Measurements from ENCODE around the gene VWA3A.

VWA3A gene

GRCh38 chr16:22091721-22092120 lies 620 bp upstream of the VWA3A start:
- peak overlapping the region; percentile 75 for H3K27ac ChIP-seq
- no peak for TF ChIP-seq CTCF (IDR thresholded peaks at IDR 0.05)

GRCh38 chr16:22093331-22093730 lies 990 bp downstream of the VWA3A start:
- TF ChIP-seq ZFX (IDR thresholded peaks at IDR 0.05; ENCODE audit: borderline replicate concordance), result no peak
- no peak for TF ChIP-seq CTCF (IDR thresholded peaks at IDR 0.05)
- H3K27ac ChIP-seq, result no peak overlapping the region; the same call in 1 of the 2 replicates

- TF ChIP-seq CTCF (IDR thresholded peaks at IDR 0.05), result no peak
- TF ChIP-seq ZFX (IDR thresholded peaks at IDR 0.05; ENCODE audit: borderline replicate concordance), result no peak
- H3K27ac ChIP-seq, result no peak overlapping the region
Measured at GRCh38 chr16:22093996-22094395, 1.7 kb downstream of the VWA3A start.

- TF ChIP-seq CTCF (IDR thresholded peaks at IDR 0.05), result peak; percentile 81
- TF ChIP-seq ZFX (IDR thresholded peaks at IDR 0.05; ENCODE audit: borderline replicate concordance), result no peak
- H3K27ac ChIP-seq, result no peak overlapping the region
Measured at GRCh38 chr16:22098405-22099255, 6.3 kb downstream of the VWA3A start.

GRCh38 chr16:22099256-22099975 lies 7.1 kb downstream of the VWA3A start:
- TF ChIP-seq CTCF (IDR thresholded peaks at IDR 0.05), result peak; percentile 49
- TF ChIP-seq ZFX (IDR thresholded peaks at IDR 0.05; ENCODE audit: borderline replicate concordance), result no peak
- H3K27ac ChIP-seq, result no peak overlapping the region

GRCh38 chr16:22103441-22103840 lies 11.1 kb downstream of the VWA3A start:
- no peak for TF ChIP-seq ZFX (IDR thresholded peaks at IDR 0.05; ENCODE audit: borderline replicate concordance)
- TF ChIP-seq CTCF (IDR thresholded peaks at IDR 0.05), result no peak
- H3K27ac ChIP-seq, result no peak overlapping the region

Data from 22Rv1 (cell line).